ENCODE measurements around the gene CNTN5. TPM values are rescaled to one million over a fixed set of nuclear protein-coding genes. Genes with fewer than 3 reads are reported as not detected.

Gene CNTN5
- total RNA-seq, 6 donors from 2014 or later: 0.13 to 1.0 (median 0.57) TPM; not detected in 2

- H3K4me1 ChIP-seq: no peaks in the 10 kb centered on the region
- H3K36me3 ChIP-seq: no peaks in the 10 kb centered on the region
- no peak for ATAC-seq (ENCODE audit: low FRiP score in 2 of 2)
- H3K9me3 ChIP-seq: no peaks in the 10 kb centered on the region
- H3K27me3 ChIP-seq: no peaks in the 10 kb centered on the region
- no peak overlapping the region for H3K27ac ChIP-seq
- 64% methylated on average over 2 of the region's 2 CpGs for WGBS, 2 donors
- DNase-seq: no peak
- H3K4me3 ChIP-seq: no peak overlapping the region
- TF ChIP-seq POLR2AphosphoS5 (IDR thresholded peaks at IDR 0.05): no peak
- TF ChIP-seq POLR2A (IDR thresholded peaks at IDR 0.05): no peak
- no peak for TF ChIP-seq CTCF (IDR thresholded peaks at IDR 0.05)
- TF ChIP-seq EP300 (IDR thresholded peaks at IDR 0.05): no peak
Observed at GRCh38 chr11:99229544-99229943, 208.8 kb downstream of the CNTN5 start.

- no peaks in the 10 kb centered on the region for H3K27me3 ChIP-seq
- no peaks in the 10 kb centered on the region for H3K36me3 ChIP-seq
- H3K27ac ChIP-seq: no peak overlapping the region
- DNase-seq: no peak
- no peak overlapping the region for H3K4me3 ChIP-seq
- no peaks in the 10 kb centered on the region for H3K4me1 ChIP-seq
- ATAC-seq (ENCODE audit: low FRiP score in 2 of 2): no peak
- no peak for TF ChIP-seq CTCF (IDR thresholded peaks at IDR 0.05)
- TF ChIP-seq POLR2A (IDR thresholded peaks at IDR 0.05): no peak
- TF ChIP-seq POLR2AphosphoS5 (IDR thresholded peaks at IDR 0.05): no peak
- no peak for TF ChIP-seq EP300 (IDR thresholded peaks at IDR 0.05)
- H3K9me3 ChIP-seq: no peaks in the 10 kb centered on the region
Observed at GRCh38 chr11:99234534-99234933, 213.8 kb downstream of the CNTN5 start.

- TF ChIP-seq EP300 (IDR thresholded peaks at IDR 0.05): no peak
- no peak for TF ChIP-seq POLR2A (IDR thresholded peaks at IDR 0.05)
- no peak for TF ChIP-seq POLR2AphosphoS5 (IDR thresholded peaks at IDR 0.05)
- TF ChIP-seq CTCF (IDR thresholded peaks at IDR 0.05): no peak
- DNase-seq (no peak), ATAC-seq (ENCODE audit: low FRiP score in 2 of 2) (no peak)
- Histone ChIP-seq H3K4me3 (no peak overlapping the region), H3K36me3 (no peaks in the 10 kb centered on the region), H3K27ac (no peak overlapping the region), H3K27me3 (no peaks in the 10 kb centered on the region), H3K4me1 (no peaks in the 10 kb centered on the region), H3K9me3 (no peaks in the 10 kb centered on the region)
- 69 to 85% methylated on average over 1 of the region's 1 CpG for WGBS, 2 donors
Observed at GRCh38 chr11:99238401-99238800, 217.7 kb downstream of the CNTN5 start.

- ATAC-seq (ENCODE audit: low FRiP score in 2 of 2) (no peak), DNase-seq (no peak)
- TF ChIP-seq POLR2A (IDR thresholded peaks at IDR 0.05) (no peak), POLR2AphosphoS5 (IDR thresholded peaks at IDR 0.05) (no peak), CTCF (IDR thresholded peaks at IDR 0.05) (no peak), EP300 (IDR thresholded peaks at IDR 0.05) (no peak)
- H3K27me3 ChIP-seq: no peaks in the 10 kb centered on the region
- no peak overlapping the region for H3K4me3 ChIP-seq
- WGBS, 2 donors: 72 to 74% methylated on average over 8 of the region's 8 CpGs
- no peaks in the 10 kb centered on the region for H3K4me1 ChIP-seq
- H3K27ac ChIP-seq: no peak overlapping the region
- no peaks in the 10 kb centered on the region for H3K9me3 ChIP-seq
- no peaks in the 10 kb centered on the region for H3K36me3 ChIP-seq
Observed at GRCh38 chr11:99240192-99241030, 219.7 kb downstream of the CNTN5 start.

GRCh38 chr11:99241066-99241465 lies 220.3 kb downstream of the CNTN5 start:
- no peaks in the 10 kb centered on the region for H3K27me3 ChIP-seq
- TF ChIP-seq POLR2AphosphoS5 (IDR thresholded peaks at IDR 0.05) (no peak), CTCF (IDR thresholded peaks at IDR 0.05) (no peak), POLR2A (IDR thresholded peaks at IDR 0.05) (no peak), EP300 (IDR thresholded peaks at IDR 0.05) (no peak)
- no peaks in the 10 kb centered on the region for H3K4me1 ChIP-seq
- DNase-seq: no peak
- H3K36me3 ChIP-seq: no peaks in the 10 kb centered on the region
- no peak overlapping the region for H3K27ac ChIP-seq
- H3K4me3 ChIP-seq: no peak overlapping the region
- no peaks in the 10 kb centered on the region for H3K9me3 ChIP-seq
- WGBS, 2 donors: 66 to 74% methylated on average over 2 of the region's 2 CpGs
- ATAC-seq (ENCODE audit: low FRiP score in 2 of 2): no peak

Data from upper lobe of left lung (tissue), 6 donors.